ENCODE results near the gene CHRNA7. TPM values are rescaled to one million over a fixed set of nuclear protein-coding genes. Genes with fewer than 3 reads are reported as not detected.
"Not testable (repeated sequence)": the region's sequence is repeated elsewhere in the genome, so short reads cannot be mapped to it uniquely, and the experiment has no call there.

CHRNA7 gene
- total and polyA plus RNA-seq, 10 of the 15 experiments (the other 5 are each of a cell fraction or from before 2014, with no cell fraction given): 0.06 to 0.15 (median 0.12) TPM; not detected in 7

DNA sequence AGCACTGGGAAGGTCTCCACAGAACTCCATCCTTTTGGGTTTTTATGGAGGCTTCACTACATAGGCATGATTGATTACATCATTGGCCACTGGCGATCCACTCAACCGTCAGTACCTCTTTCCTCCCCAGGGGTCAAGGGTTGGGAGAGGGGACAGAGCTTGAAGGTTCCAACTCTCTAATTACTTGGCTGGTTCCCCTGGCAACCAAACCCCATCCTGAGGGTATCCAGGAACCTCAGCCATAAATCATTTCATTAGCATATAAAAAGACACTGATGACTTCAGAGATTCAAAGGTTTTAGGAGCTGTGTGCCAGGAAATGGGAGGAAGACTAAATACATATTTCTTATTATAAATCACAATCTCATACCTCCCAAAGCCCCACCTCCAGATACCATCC is 131.8 kb downstream of the CHRNA7 start:
- BruUV-seq (replicated peaks); H3K79me2 ChIP-seq (ENCODE audit: control insufficient read depth, insufficient read depth, low read length); H3K27me3 ChIP-seq (replicated peaks in 1 of 2; ENCODE audit: control insufficient read depth in 2 of 2, insufficient read depth in 2 of 2, low read length in 1 of 2); H2AFZ ChIP-seq (ENCODE audit: control insufficient read depth, low read depth, low read length); H3K36me3 ChIP-seq (ENCODE audit: control insufficient read depth in 2 of 2, insufficient read depth in 2 of 2, low read length in 1 of 2); POLR2A ChIA-PET; intact Hi-C loops (cut with micrococcal nuclease; ENCODE audit: unreplicated experiment); FAIRE-seq; RAD21 ChIA-PET (ENCODE audit: unreplicated experiment); SMC1A ChIA-PET (ENCODE audit: uncharacterized antibody, unreplicated experiment); H4K20me1 ChIP-seq (ENCODE audit: control insufficient read depth, insufficient read depth); H3K4me2 ChIP-seq (ENCODE audit: control insufficient read depth, insufficient read depth); ATAC-seq; H3K4me3 ChIP-seq; H3K4me1 ChIP-seq (ENCODE audit: control insufficient read depth, insufficient read depth, low read length); H3K27ac ChIP-seq (ENCODE audit: control insufficient read depth, insufficient read depth); in situ Hi-C loops (cut with MboI); CTCF ChIA-PET; DNase-seq (ENCODE audit: low read depth, low spot score); H3K9ac ChIP-seq (ENCODE audit: control insufficient read depth, insufficient read depth, low read length); H3K9me3 ChIP-seq (replicated peaks; ENCODE audit: control insufficient read depth, insufficient read depth, low read length): not testable (repeated sequence)
- no CpG with 5 or more reads among the region's 2 CpGs for WGBS (ENCODE audit: insufficient coverage, insufficient replicate concordance, low lambda C conversion rate, missing lambda C conversion rate)

- H3K36me3 ChIP-seq (ENCODE audit: control insufficient read depth in 2 of 2, insufficient read depth in 2 of 2, low read length in 1 of 2); in situ Hi-C loops (cut with MboI); BruUV-seq (replicated peaks); H3K4me2 ChIP-seq (ENCODE audit: control insufficient read depth, insufficient read depth); H3K27ac ChIP-seq (ENCODE audit: control insufficient read depth, insufficient read depth); H4K20me1 ChIP-seq (ENCODE audit: control insufficient read depth, insufficient read depth); H3K9ac ChIP-seq (ENCODE audit: control insufficient read depth, insufficient read depth, low read length); SMC1A ChIA-PET (ENCODE audit: uncharacterized antibody, unreplicated experiment); FAIRE-seq; H3K27me3 ChIP-seq (replicated peaks in 1 of 2; ENCODE audit: control insufficient read depth in 2 of 2, insufficient read depth in 2 of 2, low read length in 1 of 2); H3K4me3 ChIP-seq; DNase-seq (ENCODE audit: low read depth, low spot score); CTCF ChIA-PET; H3K4me1 ChIP-seq (ENCODE audit: control insufficient read depth, insufficient read depth, low read length); intact Hi-C loops (cut with micrococcal nuclease; ENCODE audit: unreplicated experiment); H2AFZ ChIP-seq (ENCODE audit: control insufficient read depth, low read depth, low read length); ATAC-seq; RAD21 ChIA-PET (ENCODE audit: unreplicated experiment); H3K79me2 ChIP-seq (ENCODE audit: control insufficient read depth, insufficient read depth, low read length); H3K9me3 ChIP-seq (replicated peaks; ENCODE audit: control insufficient read depth, insufficient read depth, low read length); POLR2A ChIA-PET: not testable (repeated sequence)
- 50% methylated on average over 1 of the region's 7 CpGs for WGBS (ENCODE audit: insufficient coverage, insufficient replicate concordance, low lambda C conversion rate, missing lambda C conversion rate)
These were observed 133.8 kb downstream of the CHRNA7 start for GRCh38 chr15:32164065-32164464.

DNA sequence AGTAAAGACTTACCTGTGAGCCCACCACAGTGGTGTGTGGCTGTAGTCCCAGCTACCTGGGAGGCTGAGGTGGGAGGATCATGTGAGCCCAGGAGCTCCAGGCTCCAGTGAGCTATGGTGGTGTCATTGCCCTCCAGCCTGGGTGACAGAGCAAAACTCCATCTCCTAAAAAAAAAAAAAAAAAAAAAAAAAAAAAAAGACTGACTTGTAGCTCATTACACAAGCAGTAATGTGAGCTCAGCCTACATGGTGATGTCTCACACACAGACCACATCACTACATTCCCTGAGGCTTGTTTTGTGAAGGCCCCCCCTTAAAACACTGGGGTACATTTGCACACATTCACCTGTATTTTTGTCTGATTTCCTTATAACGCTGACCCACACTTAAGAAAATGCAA is 134.4 kb downstream of the CHRNA7 start:
- SMC1A ChIA-PET (ENCODE audit: uncharacterized antibody, unreplicated experiment); POLR2A ChIA-PET; H3K27ac ChIP-seq (ENCODE audit: control insufficient read depth, insufficient read depth); H4K20me1 ChIP-seq (ENCODE audit: control insufficient read depth, insufficient read depth); BruUV-seq (replicated peaks); H3K27me3 ChIP-seq (replicated peaks in 1 of 2; ENCODE audit: control insufficient read depth in 2 of 2, insufficient read depth in 2 of 2, low read length in 1 of 2); H3K9me3 ChIP-seq (replicated peaks; ENCODE audit: control insufficient read depth, insufficient read depth, low read length); CTCF ChIA-PET; DNase-seq (ENCODE audit: low read depth, low spot score); H3K4me2 ChIP-seq (ENCODE audit: control insufficient read depth, insufficient read depth); H3K79me2 ChIP-seq (ENCODE audit: control insufficient read depth, insufficient read depth, low read length); RAD21 ChIA-PET (ENCODE audit: unreplicated experiment); FAIRE-seq; H2AFZ ChIP-seq (ENCODE audit: control insufficient read depth, low read depth, low read length); H3K36me3 ChIP-seq (ENCODE audit: control insufficient read depth in 2 of 2, insufficient read depth in 2 of 2, low read length in 1 of 2); H3K4me3 ChIP-seq; intact Hi-C loops (cut with micrococcal nuclease; ENCODE audit: unreplicated experiment); ATAC-seq; H3K4me1 ChIP-seq (ENCODE audit: control insufficient read depth, insufficient read depth, low read length); H3K9ac ChIP-seq (ENCODE audit: control insufficient read depth, insufficient read depth, low read length); in situ Hi-C loops (cut with MboI): not testable (repeated sequence)
- no CpG with 5 or more reads among the region's 1 CpG for WGBS (ENCODE audit: insufficient coverage, insufficient replicate concordance, low lambda C conversion rate, missing lambda C conversion rate)

DNA sequence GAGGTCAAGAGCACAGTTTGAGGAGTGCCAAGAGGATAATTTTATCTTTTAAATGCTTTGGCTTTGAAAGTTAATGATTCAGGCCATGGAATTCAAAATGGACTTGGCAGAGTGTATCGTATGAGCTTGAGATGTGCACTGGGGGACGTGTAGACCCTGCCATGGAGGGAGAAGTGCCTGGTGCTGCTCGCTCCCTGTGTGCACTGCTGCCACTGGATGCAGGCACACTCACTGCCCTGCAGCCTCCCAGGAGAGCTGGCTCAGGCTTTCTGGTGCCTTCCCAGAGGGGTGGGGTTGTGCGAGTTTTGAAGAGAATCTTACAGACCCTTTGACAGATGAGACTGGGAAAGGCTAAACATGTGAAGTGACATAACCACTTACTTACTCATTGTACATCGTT is 135.5 kb downstream of the CHRNA7 start:
- 57% methylated on average over 1 of the region's 5 CpGs for WGBS (ENCODE audit: insufficient coverage, insufficient replicate concordance, low lambda C conversion rate, missing lambda C conversion rate)
- ATAC-seq; H3K79me2 ChIP-seq (ENCODE audit: control insufficient read depth, insufficient read depth, low read length); H3K4me3 ChIP-seq; H3K27ac ChIP-seq (ENCODE audit: control insufficient read depth, insufficient read depth); CTCF ChIA-PET; H3K4me1 ChIP-seq (ENCODE audit: control insufficient read depth, insufficient read depth, low read length); in situ Hi-C loops (cut with MboI); RAD21 ChIA-PET (ENCODE audit: unreplicated experiment); H3K9ac ChIP-seq (ENCODE audit: control insufficient read depth, insufficient read depth, low read length); H2AFZ ChIP-seq (ENCODE audit: control insufficient read depth, low read depth, low read length); H4K20me1 ChIP-seq (ENCODE audit: control insufficient read depth, insufficient read depth); H3K9me3 ChIP-seq (replicated peaks; ENCODE audit: control insufficient read depth, insufficient read depth, low read length); BruUV-seq (replicated peaks); SMC1A ChIA-PET (ENCODE audit: uncharacterized antibody, unreplicated experiment); H3K36me3 ChIP-seq (ENCODE audit: control insufficient read depth in 2 of 2, insufficient read depth in 2 of 2, low read length in 1 of 2); intact Hi-C loops (cut with micrococcal nuclease; ENCODE audit: unreplicated experiment); FAIRE-seq; DNase-seq (ENCODE audit: low read depth, low spot score); H3K27me3 ChIP-seq (replicated peaks in 1 of 2; ENCODE audit: control insufficient read depth in 2 of 2, insufficient read depth in 2 of 2, low read length in 1 of 2); H3K4me2 ChIP-seq (ENCODE audit: control insufficient read depth, insufficient read depth); POLR2A ChIA-PET: not testable (repeated sequence)

Measured in GM12878 (cell line).